NCI-H1092 (cell line): ENCODE results near the gene SNRPB.

Experiments used
- DNase-seq: peaks from one replicate; lab custom pipeline; 2025; lab: John Stamatoyannopoulos, UW

SNRPB gene

GRCh38 chr20:2473516-2473915, 2.9 kb upstream of the SNRPB start:
- no peak for DNase-seq

GRCh38 chr20:2469991-2470422, 582 bp downstream of the SNRPB start:
- peak; percentile 45 for DNase-seq

- DNase-seq: no peak
These were observed 1.8 kb downstream of the SNRPB start for GRCh38 chr20:2468581-2469407.

- no peak for DNase-seq
These were observed 3.2 kb downstream of the SNRPB start for GRCh38 chr20:2467412-2467811.

GRCh38 chr20:2465100-2465499, 5.5 kb downstream of the SNRPB start:
- no peak for DNase-seq

GRCh38 chr20:2463616-2464365, 6.8 kb downstream of the SNRPB start:
- no peak for DNase-seq

GRCh38 chr20:2462484-2462883, 8.1 kb downstream of the SNRPB start:
- DNase-seq: no peak

GRCh38 chr20:2460752-2461424, 9.7 kb downstream of the SNRPB start:
- DNase-seq: no peak

- DNase-seq: no peak
These were observed 10.4 kb downstream of the SNRPB start for GRCh38 chr20:2459981-2460751.

- DNase-seq: no peak
These were observed 11.6 kb downstream of the SNRPB start for GRCh38 chr20:2458919-2459499.

GRCh38 chr20:2455771-2456497, 14.7 kb downstream of the SNRPB start:
- no peak for DNase-seq

- DNase-seq: no peak
These were observed 16.8 kb downstream of the SNRPB start for GRCh38 chr20:2453792-2454191.

GRCh38 chr20:2451939-2452732, 18.5 kb downstream of the SNRPB start:
- DNase-seq: peak; percentile 62

GRCh38 chr20:2451422-2451821, 19.2 kb downstream of the SNRPB start:
- DNase-seq: no peak

- no peak for DNase-seq
These were observed 21.2 kb downstream of the SNRPB start for GRCh38 chr20:2449386-2449785.

GRCh38 chr20:2446845-2447244, 23.7 kb downstream of the SNRPB start:
- DNase-seq: no peak

- no peak for DNase-seq
These were observed 39.4 kb downstream of the SNRPB start for GRCh38 chr20:2431185-2431584.

GRCh38 chr20:2430538-2430937, 40.1 kb downstream of the SNRPB start:
- no peak for DNase-seq

GRCh38 chr20:2429051-2429450, 41.5 kb downstream of the SNRPB start:
- DNase-seq: no peak

- no peak for DNase-seq
These were observed 49.3 kb downstream of the SNRPB start for GRCh38 chr20:2421247-2421646.
